SH-SY5Y (cell line): ENCODE results near the gene CTXND1.

ENCODE experiments used
- GATA2 ChIP-seq: IDR thresholded peaks from 2 replicates; pipeline ENCODE4 v1.6.1; 2011; ENCODE audit warnings: mild to moderate bottlenecking, low read depth, low read length
- GATA3 ChIP-seq: IDR thresholded peaks from 2 replicates; pipeline ENCODE4 v1.6.1; 2011; ENCODE audit warnings: low read depth, mild to moderate bottlenecking, low read length, moderate library complexity

GRCh38 chr15:80272987-80273386, 21.0 kb upstream of the CTXND1 start:
- TF ChIP-seq GATA2 (no peak), GATA3 (no peak)
